Measurements from ENCODE around the gene PRR32. TPM values are rescaled to one million over a fixed set of nuclear protein-coding genes. Genes with fewer than 3 reads are reported as not detected.

The PRR32 gene
- total and polyA plus RNA-seq, 2 donors (not counting 3 experiments of a cell fraction or from before 2014, with no cell fraction given), result not detected

- no peak overlapping the region for H3K4me3 ChIP-seq (replicated peaks in 1 of 3; ENCODE audit: insufficient read depth in 1 of 3, low read depth in 1 of 3, low read length in 3 of 3)
- no peaks in the 10 kb centered on the region for H3K4me1 ChIP-seq (ENCODE audit: control insufficient read depth, extremely low read depth, insufficient read depth, low read length)
- ChIA-PET CTCF (no interaction called here), POLR2A (no interaction called here)
- H3K9me1 ChIP-seq (replicated peaks; ENCODE audit: control insufficient read depth, extremely low read depth, insufficient read depth, low read length), result no peaks in the 10 kb centered on the region
- H3K79me2 ChIP-seq (ENCODE audit: control insufficient read depth, insufficient read depth, low read length), result no peaks in the 10 kb centered on the region
- FAIRE-seq (no peak), DNase-seq (ENCODE audit: low read depth, low spot score) (no peak)
- TF ChIP-seq GATA2 (IDR thresholded peaks at IDR 0.05; ENCODE audit: insufficient read depth, insufficient read length, low read depth, low read length) (no peak), POLR2AphosphoS5 (IDR thresholded peaks at IDR 0.05; ENCODE audit: insufficient read depth, low read depth, low read length) (no peak), MYC (IDR thresholded peaks at IDR 0.05; ENCODE audit: low read depth, low read length) (no peak), EZH2 (IDR thresholded peaks at IDR 0.05; ENCODE audit: borderline replicate concordance, low read depth, low read length, severe bottlenecking) (no peak), FOS (IDR thresholded peaks at IDR 0.05; ENCODE audit: borderline replicate concordance, insufficient read depth, low read length) (no peak), MAX (IDR thresholded peaks at IDR 0.05; ENCODE audit: insufficient read depth, insufficient read length) (no peak), POLR2A (IDR thresholded peaks at IDR 0.05; ENCODE audit: low read depth, low read length) (no peak), JUN (IDR thresholded peaks at IDR 0.05; ENCODE audit: borderline replicate concordance, insufficient read depth, insufficient read length, low read depth) (no peak), CTCF (IDR thresholded peaks at IDR 0.05; ENCODE audit: extremely low read depth in 1 of 2, insufficient read depth in 1 of 2, low read depth in 1 of 2, low read length in 2 of 2) (no peak)
- no peaks in the 10 kb centered on the region for H3K36me3 ChIP-seq (ENCODE audit: control insufficient read depth in 2 of 2, extremely low read depth in 1 of 2, insufficient read depth in 2 of 2, low read length in 2 of 2)
- dilution Hi-C loops (cut with MboI; ENCODE audit: extremely low pct_ligation_motif_present, low sequenced_read_pairs), result no loop called here
- no peak overlapping the region for H3K27ac ChIP-seq (ENCODE audit: insufficient read depth, low read depth, low read length)
- no TSS peak for BruUV-seq (replicated peaks)
- H4K20me1 ChIP-seq (replicated peaks; ENCODE audit: control insufficient read depth, extremely low read depth, insufficient read depth, low read length), result no peaks in the 10 kb centered on the region
- intact Hi-C loops (cut with micrococcal nuclease), result no loop called here
- H3K27me3 ChIP-seq (ENCODE audit: control insufficient read depth in 2 of 2, insufficient read depth in 2 of 2, low read length in 2 of 2), result no peaks in the 10 kb centered on the region
- no peak overlapping the region for H3K4me2 ChIP-seq (ENCODE audit: insufficient read depth, low read length)
- no peak overlapping the region for H3K9ac ChIP-seq (replicated peaks; ENCODE audit: extremely low read depth, insufficient read depth, low read length)
- H3K9me3 ChIP-seq (replicated peaks; ENCODE audit: control insufficient read depth, insufficient read depth, low read length), result no peaks in the 10 kb centered on the region
- no peak overlapping the region for H2AFZ ChIP-seq (ENCODE audit: low read depth, low read length)
Observed at GRCh38 chrX:126855839-126856524, 36.5 kb downstream of the PRR32 start.

All from endothelial cell of umbilical vein (primary cell).